HFF-Myc (cell line): Measurements from ENCODE around the gene VPS51.

Experiments
- DNase-seq: peaks from one replicate; pipeline ENCODE4 v3.0.0-alpha.2; 2011; ENCODE audit warnings: low read depth; ENCODE audit errors: extremely low read depth
- H3K4me3 ChIP-seq: replicated peaks from 2 replicates; pipeline ENCODE4 v1.5.1; 2011; ENCODE audit warnings: low read depth, mild to moderate bottlenecking, control low read depth, low read length
- CTCF ChIP-seq: IDR thresholded peaks from 2 replicates; pipeline ENCODE4 v1.5.1; 2012; ENCODE audit warnings: mild to moderate bottlenecking, low read depth, low read length, control low read depth; ENCODE audit errors: missing control alignments

The VPS51 gene

GRCh38 chr11:65057526-65057925 is 38.5 kb upstream of the VPS51 start:
- no peak overlapping the region for H3K4me3 ChIP-seq
- DNase-seq: no peak

GRCh38 chr11:65058012-65058411 is 38.0 kb upstream of the VPS51 start:
- no peak for TF ChIP-seq CTCF
- DNase-seq: no peak
- no peak overlapping the region for H3K4me3 ChIP-seq

More at GRCh38 chr11:65057526-65057925, 38.5 kb upstream of the VPS51 start:
- TF ChIP-seq CTCF: no peak

- no peak for TF ChIP-seq CTCF
- H3K4me3 ChIP-seq: no peak within 1 kb of the TSS
- DNase-seq: no peak
Measured at GRCh38 chr11:65058419-65059054, 37.5 kb upstream of the VPS51 start, which contains the start of gene NAALADL1. Gene NAALADL1, minus strand, starts transcription at chr11:65058553. Its CDS starts 32 bp downstream, at chr11:65058521.

- no peak for TF ChIP-seq CTCF
- no peak overlapping the region for H3K4me3 ChIP-seq
- DNase-seq: no peak
Measured at GRCh38 chr11:65059523-65059922, 36.5 kb upstream of the VPS51 start.

GRCh38 chr11:65059959-65060824 is 35.8 kb upstream of the VPS51 start:
- no peak overlapping the region for H3K4me3 ChIP-seq
- no peak for TF ChIP-seq CTCF
- no peak for DNase-seq

- H3K4me3 ChIP-seq: no peak overlapping the region
- no peak for DNase-seq
- TF ChIP-seq CTCF: peak; percentile 49
Measured at GRCh38 chr11:65060913-65061408, 35.1 kb upstream of the VPS51 start.
